Mucosa of gallbladder (tissue), 1 donor: ENCODE data around the gene GTF2A1. TPM values are rescaled to one million over a fixed set of nuclear protein-coding genes. Genes with fewer than 3 reads are reported as not detected.

ENCODE experiments used
- DNase-seq: peaks from one replicate; pipeline ENCODE4 v3.0.0-alpha.2; 2020; ENCODE audit warnings: low spot score
- total RNA-seq: library from RNA; stranded (reverse); gene quantifications from one replicate; pipeline ENCODE4 v1.2.1, GENCODE V29; 2021
- donor health status: DM: no; HTN: no; CAD: no.

The GTF2A1 gene
- total RNA-seq, 1 donor from 2014 or later = 23.3 TPM

DNA sequence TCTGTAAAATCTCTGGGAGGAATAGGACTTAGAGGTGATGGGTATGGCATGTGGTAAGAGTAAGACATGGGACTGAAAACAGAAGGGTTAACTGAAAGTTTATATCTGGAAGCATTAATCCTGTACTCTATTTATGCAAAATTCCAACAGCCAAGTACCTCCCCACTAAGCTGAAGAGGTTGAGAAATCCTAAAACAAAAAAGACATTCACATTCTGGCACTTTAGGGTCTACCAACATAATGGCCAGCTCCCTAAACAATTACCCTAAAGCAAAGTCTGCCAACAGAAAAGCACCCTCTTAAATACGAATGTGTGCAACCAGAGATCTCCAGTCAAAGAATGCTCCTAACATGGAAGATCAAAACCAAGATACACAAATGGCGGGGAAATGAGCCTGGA lies 87.4 kb downstream of the GTF2A1 start:
- no peak for DNase-seq

DNA sequence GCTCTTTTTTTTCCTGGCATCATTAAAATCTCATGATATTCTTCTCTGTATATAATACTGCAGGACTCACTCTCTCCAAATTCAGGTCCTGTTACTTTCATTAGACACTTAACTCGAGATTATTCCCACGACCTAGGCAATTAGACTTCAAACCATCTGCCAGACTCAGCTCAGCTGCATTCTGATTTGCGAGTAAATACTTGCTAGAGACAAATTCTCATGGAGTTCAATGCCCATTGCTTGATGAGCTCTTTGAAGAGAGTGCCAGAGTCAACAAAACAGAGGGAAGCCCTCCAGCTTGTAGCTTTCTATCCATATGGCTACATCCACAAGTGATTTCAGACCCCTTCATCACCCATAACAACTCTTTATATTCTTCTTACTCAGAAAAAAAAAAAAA lies 88.3 kb downstream of the GTF2A1 start:
- DNase-seq = no peak

GRCh38 chr14:81129242-81129641 lies 91.5 kb downstream of the GTF2A1 start:
- no peak for DNase-seq

DNA sequence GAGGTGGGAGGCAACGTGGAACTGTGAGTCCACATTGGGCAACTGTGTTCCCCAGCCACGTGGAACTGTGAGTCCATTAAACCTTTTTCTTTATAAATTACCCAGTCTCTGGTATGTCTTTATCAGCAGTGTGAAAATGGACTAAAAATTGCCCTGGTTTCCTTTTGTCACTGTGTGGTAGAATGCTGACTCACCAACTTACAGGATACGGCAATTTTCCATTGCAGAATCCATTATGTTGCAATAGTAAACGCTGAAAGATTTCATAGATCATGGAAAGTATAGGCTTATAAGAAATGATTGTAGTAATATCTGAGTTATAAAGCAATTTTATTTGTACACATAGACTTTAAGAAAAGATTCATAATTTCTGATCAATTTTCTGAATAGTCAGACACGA lies 93.0 kb downstream of the GTF2A1 start:
- DNase-seq = no peak

DNA sequence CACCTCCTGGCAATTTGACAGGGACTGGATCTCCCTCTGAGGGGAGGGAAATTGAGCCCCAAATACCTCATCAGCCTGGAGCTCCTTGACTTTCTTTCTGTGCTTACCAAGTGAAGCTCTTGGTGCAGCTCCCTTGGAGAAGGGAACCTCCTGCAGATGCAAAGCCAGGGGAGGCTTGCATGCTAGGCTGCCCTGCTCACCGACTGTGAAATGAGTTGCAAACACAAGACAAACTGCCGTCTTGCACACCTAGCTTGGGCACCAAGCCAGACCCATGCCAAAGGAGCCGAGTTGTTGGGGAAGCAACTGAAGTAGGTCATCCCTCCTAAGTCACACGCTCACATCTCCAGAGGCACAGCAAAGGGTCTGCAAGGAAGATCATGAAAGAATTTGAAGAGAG lies 95.2 kb downstream of the GTF2A1 start:
- no peak for DNase-seq

Other genes starting within 250 kb of the GTF2A1 start
- 41.3 TPM for gene STON2, start 179.4 kb upstream of the GTF2A1 start, total RNA-seq